ENCODE results near the gene WIPF2. TPM values are rescaled to one million over a fixed set of nuclear protein-coding genes. Genes with fewer than 3 reads are reported as not detected.

Gene WIPF2
- total and polyA plus RNA-seq, 2 experiments from 2014 or later, result 9.2 TPM

DNA sequence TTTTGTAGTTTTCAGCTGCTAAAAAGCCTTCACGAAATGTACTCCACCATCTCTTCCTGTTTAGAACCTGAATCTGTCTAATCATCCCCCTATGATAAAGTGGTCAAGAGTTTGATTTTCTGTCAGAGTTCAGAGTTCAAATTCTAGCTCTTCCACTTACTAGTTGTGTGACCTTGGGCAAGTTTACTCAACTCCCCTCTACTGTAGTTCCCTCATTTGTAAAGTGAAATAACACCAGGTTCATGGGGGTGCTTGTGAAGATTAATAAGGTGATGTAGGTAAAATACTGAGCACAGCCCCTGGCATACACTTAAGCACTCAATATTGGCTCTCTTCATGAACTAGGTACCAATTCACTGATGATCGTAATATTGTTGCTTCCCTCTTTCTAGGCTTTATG is 67.4 kb downstream of the WIPF2 start:
- Mint-ChIP-seq H3K9me3 (peaks cover 5% of the 10 kb centered on the region; the same call in 2 of the 3 replicates), H3K27me3 (ENCODE audit: insufficient read depth, low read depth, poor library complexity) (peaks cover 17% of the 10 kb centered on the region), H3K4me3 (no peak overlapping the region), H3K36me3 (ENCODE audit: low read depth) (peaks cover 34% of the 10 kb centered on the region), H3K4me1 (peaks cover 34% of the 10 kb centered on the region), H3K27ac (no peak overlapping the region)
- no peaks in the 10 kb centered on the region for H3K9me2 ChIP-seq (ENCODE audit: insufficient read depth)
- H2AFZ ChIP-seq, result no peak overlapping the region
- no peak overlapping the region for H3K27ac ChIP-seq (ENCODE audit: low read depth)
- peaks cover 17% of the 10 kb centered on the region for H3K4me1 ChIP-seq (ENCODE audit: insufficient read depth)
- peaks cover 13% of the 10 kb centered on the region for H4K20me1 ChIP-seq (replicated peaks; ENCODE audit: insufficient read depth)
- H3K4me2 ChIP-seq, result no peak overlapping the region
- DNase-seq (ENCODE audit: low spot score), result no peak
- no peak for TF ChIP-seq EZH2phosphoT487 (IDR thresholded peaks at IDR 0.05; ENCODE audit: unreplicated experiment)
- TF ChIP-seq REST (IDR thresholded peaks at IDR 0.05; ENCODE audit: unreplicated experiment), result no peak
- TF ChIP-seq EZH2 (IDR thresholded peaks at IDR 0.05; ENCODE audit: low read depth, unreplicated experiment), result no peak
- TF ChIP-seq, protein P1, sequence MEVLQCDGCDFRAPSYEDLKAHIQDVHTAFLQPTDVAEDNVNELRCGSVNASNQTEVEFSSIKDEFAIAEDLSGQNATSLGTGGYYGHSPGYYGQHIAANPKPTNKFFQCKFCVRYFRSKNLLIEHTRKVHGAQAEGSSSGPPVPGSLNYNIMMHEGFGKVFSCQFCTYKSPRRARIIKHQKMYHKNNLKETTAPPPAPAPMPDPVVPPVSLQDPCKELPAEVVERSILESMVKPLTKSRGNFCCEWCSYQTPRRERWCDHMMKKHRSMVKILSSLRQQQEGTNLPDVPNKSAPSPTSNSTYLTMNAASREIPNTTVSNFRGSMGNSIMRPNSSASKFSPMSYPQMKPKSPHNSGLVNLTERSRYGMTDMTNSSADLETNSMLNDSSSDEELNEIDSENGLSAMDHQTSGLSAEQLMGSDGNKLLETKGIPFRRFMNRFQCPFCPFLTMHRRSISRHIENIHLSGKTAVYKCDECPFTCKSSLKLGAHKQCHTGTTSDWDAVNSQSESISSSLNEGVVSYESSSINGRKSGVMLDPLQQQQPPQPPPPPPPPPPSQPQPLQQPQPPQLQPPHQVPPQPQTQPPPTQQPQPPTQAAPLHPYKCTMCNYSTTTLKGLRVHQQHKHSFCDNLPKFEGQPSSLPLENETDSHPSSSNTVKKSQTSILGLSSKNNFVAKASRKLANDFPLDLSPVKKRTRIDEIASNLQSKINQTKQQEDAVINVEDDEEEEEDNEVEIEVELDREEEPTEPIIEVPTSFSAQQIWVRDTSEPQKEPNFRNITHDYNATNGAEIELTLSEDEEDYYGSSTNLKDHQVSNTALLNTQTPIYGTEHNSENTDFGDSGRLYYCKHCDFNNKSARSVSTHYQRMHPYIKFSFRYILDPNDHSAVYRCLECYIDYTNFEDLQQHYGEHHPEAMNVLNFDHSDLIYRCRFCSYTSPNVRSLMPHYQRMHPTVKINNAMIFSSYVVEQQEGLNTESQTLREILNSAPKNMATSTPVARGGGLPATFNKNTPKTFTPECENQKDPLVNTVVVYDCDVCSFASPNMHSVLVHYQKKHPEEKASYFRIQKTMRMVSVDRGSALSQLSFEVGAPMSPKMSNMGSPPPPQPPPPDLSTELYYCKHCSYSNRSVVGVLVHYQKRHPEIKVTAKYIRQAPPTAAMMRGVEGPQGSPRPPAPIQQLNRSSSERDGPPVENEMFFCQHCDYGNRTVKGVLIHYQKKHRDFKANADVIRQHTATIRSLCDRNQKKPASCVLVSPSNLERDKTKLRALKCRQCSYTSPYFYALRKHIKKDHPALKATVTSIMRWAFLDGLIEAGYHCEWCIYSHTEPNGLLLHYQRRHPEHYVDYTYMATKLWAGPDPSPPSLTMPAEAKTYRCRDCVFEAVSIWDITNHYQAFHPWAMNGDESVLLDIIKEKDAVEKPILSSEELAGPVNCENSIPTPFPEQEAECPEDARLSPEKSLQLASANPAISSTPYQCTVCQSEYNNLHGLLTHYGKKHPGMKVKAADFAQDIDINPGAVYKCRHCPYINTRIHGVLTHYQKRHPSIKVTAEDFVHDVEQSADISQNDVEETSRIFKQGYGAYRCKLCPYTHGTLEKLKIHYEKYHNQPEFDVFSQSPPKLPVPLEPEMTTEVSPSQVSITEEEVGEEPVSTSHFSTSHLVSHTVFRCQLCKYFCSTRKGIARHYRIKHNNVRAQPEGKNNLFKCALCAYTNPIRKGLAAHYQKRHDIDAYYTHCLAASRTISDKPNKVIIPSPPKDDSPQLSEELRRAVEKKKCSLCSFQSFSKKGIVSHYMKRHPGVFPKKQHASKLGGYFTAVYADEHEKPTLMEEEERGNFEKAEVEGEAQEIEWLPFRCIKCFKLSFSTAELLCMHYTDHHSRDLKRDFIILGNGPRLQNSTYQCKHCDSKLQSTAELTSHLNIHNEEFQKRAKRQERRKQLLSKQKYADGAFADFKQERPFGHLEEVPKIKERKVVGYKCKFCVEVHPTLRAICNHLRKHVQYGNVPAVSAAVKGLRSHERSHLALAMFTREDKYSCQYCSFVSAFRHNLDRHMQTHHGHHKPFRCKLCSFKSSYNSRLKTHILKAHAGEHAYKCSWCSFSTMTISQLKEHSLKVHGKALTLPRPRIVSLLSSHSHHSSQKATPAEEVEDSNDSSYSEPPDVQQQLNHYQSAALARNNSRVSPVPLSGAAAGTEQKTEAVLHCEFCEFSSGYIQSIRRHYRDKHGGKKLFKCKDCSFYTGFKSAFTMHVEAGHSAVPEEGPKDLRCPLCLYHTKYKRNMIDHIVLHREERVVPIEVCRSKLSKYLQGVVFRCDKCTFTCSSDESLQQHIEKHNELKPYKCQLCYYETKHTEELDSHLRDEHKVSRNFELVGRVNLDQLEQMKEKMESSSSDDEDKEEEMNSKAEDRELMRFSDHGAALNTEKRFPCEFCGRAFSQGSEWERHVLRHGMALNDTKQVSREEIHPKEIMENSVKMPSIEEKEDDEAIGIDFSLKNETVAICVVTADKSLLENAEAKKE (CRISPR knock-in tag; IDR thresholded peaks at IDR 0.05), result no peak
- TF ChIP-seq POLR2AphosphoS5 (IDR thresholded peaks at IDR 0.05; ENCODE audit: low read depth), result no peak
- no peak for TF ChIP-seq JUNB (IDR thresholded peaks at IDR 0.05; ENCODE audit: unreplicated experiment)
- TF ChIP-seq, protein P2, sequence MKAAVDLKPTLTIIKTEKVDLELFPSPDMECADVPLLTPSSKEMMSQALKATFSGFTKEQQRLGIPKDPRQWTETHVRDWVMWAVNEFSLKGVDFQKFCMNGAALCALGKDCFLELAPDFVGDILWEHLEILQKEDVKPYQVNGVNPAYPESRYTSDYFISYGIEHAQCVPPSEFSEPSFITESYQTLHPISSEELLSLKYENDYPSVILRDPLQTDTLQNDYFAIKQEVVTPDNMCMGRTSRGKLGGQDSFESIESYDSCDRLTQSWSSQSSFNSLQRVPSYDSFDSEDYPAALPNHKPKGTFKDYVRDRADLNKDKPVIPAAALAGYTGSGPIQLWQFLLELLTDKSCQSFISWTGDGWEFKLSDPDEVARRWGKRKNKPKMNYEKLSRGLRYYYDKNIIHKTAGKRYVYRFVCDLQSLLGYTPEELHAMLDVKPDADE (IDR thresholded peaks at IDR 0.05), result no peak
- TF ChIP-seq ZNF331 (CRISPR knock-in tag; IDR thresholded peaks at IDR 0.05; ENCODE audit: low read depth), result no peak
- no peak for TF ChIP-seq ZNF114 (CRISPR knock-in tag; IDR thresholded peaks at IDR 0.05)
- TF ChIP-seq NANOG (IDR thresholded peaks at IDR 0.05; ENCODE audit: borderline replicate concordance), result no peak
- TF ChIP-seq CREB1 (CRISPR knock-in tag; IDR thresholded peaks at IDR 0.05; ENCODE audit: low read depth), result no peak
- no peak for TF ChIP-seq STAT1 (IDR thresholded peaks at IDR 0.05; ENCODE audit: unreplicated experiment)
- TF ChIP-seq, protein P3, sequence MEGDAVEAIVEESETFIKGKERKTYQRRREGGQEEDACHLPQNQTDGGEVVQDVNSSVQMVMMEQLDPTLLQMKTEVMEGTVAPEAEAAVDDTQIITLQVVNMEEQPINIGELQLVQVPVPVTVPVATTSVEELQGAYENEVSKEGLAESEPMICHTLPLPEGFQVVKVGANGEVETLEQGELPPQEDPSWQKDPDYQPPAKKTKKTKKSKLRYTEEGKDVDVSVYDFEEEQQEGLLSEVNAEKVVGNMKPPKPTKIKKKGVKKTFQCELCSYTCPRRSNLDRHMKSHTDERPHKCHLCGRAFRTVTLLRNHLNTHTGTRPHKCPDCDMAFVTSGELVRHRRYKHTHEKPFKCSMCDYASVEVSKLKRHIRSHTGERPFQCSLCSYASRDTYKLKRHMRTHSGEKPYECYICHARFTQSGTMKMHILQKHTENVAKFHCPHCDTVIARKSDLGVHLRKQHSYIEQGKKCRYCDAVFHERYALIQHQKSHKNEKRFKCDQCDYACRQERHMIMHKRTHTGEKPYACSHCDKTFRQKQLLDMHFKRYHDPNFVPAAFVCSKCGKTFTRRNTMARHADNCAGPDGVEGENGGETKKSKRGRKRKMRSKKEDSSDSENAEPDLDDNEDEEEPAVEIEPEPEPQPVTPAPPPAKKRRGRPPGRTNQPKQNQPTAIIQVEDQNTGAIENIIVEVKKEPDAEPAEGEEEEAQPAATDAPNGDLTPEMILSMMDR (conservative IDR thresholded peaks at IDR 0.05; ENCODE audit: low read depth in 2 of 2), result no peak
- no peak for ATAC-seq
- peaks cover 3% of the 10 kb centered on the region; the same call in 1 of the 2 replicates for H3F3A ChIP-seq (replicated peaks; ENCODE audit: low read depth)
- H3K4me3 ChIP-seq, result no peak overlapping the region
- H3K79me2 ChIP-seq (replicated peaks; ENCODE audit: insufficient read depth), result peaks cover 35% of the 10 kb centered on the region
- H3K27me3 ChIP-seq (ENCODE audit: insufficient read depth), result no peaks in the 10 kb centered on the region
- H3K36me3 ChIP-seq (ENCODE audit: insufficient read depth), result peaks cover 17% of the 10 kb centered on the region
